Tibial nerve (tissue), 4 donors: ENCODE measurements around the gene CST4.

ENCODE experiments used
- EP300 ChIP-seq, 2 donors: sonication (generic); formaldehyde crosslinking; IDR thresholded peaks; one replicate each; pipeline ENCODE4 v1.6.1; 2017; ENCODE audit warnings: antibody characterized with exemption in 2 of 2, mild to moderate bottlenecking in 1 of 2
- POLR2A ChIP-seq, 2 donors: fragments of 450-650 bp; IDR thresholded peaks; one replicate each; pipeline ENCODE4 v1.6.1; 2017; ENCODE audit warnings: antibody characterized with exemption in 2 of 2, mild to moderate bottlenecking in 2 of 2, moderate library complexity in 2 of 2
- TF ChIP-seq, protein P1 (sequence below), 5 experiments: fragments of 200-600 bp in 3 of 5; fragments of 450-650 bp in 2 of 5; sonication (generic) in 3 of 5; IDR thresholded peaks; one replicate each; pipeline ENCODE4 v1.5.1; 2016 to 2019; ENCODE audit warnings: antibody characterized with exemption in 5 of 5, mild to moderate bottlenecking in 3 of 5, moderate library complexity in 2 of 5

DNA sequence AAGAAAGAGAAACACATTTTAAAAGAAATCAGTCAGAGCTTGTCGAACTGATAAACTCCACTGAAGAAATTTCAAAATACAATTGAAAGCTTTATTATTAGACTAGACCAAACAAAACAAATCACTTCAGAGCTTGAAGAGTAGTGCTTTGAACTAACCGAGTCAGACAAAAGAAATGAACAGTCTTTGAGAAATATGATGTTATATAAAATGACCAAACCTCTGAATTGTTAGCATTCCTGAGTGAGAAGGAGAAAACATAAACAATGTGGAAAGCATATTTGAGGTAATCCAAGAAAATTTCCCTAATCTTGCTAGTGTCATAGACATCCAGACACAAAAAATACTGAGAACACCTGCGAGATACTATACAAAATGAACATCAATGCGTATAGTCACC is 13.2 kb upstream of the CST4 start:
- TF ChIP-seq, protein P1, sequence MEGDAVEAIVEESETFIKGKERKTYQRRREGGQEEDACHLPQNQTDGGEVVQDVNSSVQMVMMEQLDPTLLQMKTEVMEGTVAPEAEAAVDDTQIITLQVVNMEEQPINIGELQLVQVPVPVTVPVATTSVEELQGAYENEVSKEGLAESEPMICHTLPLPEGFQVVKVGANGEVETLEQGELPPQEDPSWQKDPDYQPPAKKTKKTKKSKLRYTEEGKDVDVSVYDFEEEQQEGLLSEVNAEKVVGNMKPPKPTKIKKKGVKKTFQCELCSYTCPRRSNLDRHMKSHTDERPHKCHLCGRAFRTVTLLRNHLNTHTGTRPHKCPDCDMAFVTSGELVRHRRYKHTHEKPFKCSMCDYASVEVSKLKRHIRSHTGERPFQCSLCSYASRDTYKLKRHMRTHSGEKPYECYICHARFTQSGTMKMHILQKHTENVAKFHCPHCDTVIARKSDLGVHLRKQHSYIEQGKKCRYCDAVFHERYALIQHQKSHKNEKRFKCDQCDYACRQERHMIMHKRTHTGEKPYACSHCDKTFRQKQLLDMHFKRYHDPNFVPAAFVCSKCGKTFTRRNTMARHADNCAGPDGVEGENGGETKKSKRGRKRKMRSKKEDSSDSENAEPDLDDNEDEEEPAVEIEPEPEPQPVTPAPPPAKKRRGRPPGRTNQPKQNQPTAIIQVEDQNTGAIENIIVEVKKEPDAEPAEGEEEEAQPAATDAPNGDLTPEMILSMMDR (IDR thresholded peaks at IDR 0.05): no peak
- TF ChIP-seq EP300 (IDR thresholded peaks at IDR 0.05): no peak
- no peak for TF ChIP-seq POLR2A (IDR thresholded peaks at IDR 0.05)
